ENCODE data around the gene CCDC8. TPM values are rescaled to one million over a fixed set of nuclear protein-coding genes. Genes with fewer than 3 reads are reported as not detected.

Gene CCDC8
- total RNA-seq, 2 experiments from 2014 or later = not detected

- DNase-seq = no peak
- Histone ChIP-seq H3K4me3 (ENCODE audit: low read length) (no peak overlapping the region), H3K36me3 (ENCODE audit: insufficient read depth, low read length) (no peaks in the 10 kb centered on the region), H3K27me3 (ENCODE audit: control insufficient read depth in 1 of 2, insufficient read depth in 2 of 2, low read length in 2 of 2) (no peaks in the 10 kb centered on the region), H3K9me3 (ENCODE audit: control insufficient read depth in 1 of 2, insufficient read depth in 1 of 2, low read length in 2 of 2) (peaks cover 5 to 7% of the 10 kb centered on the region in 2 experiments), H3K27ac (ENCODE audit: low read depth in 1 of 2, low read length in 2 of 2) (no peak overlapping the region), H3K4me1 (ENCODE audit: insufficient read depth, low read length) (no peaks in the 10 kb centered on the region)
- TF ChIP-seq CTCF (IDR thresholded peaks at IDR 0.05) = no peak
- no peak overlapping the region for H3K27ac Mint-ChIP-seq
- ATAC-seq (ENCODE audit: poor library complexity) = no peak
- no peaks in the 10 kb centered on the region for H3K36me3 Mint-ChIP-seq (ENCODE audit: low read depth)
- CTCF ChIA-PET = no interaction called here
- intact Hi-C loops (cut with DNase I, micrococcal nuclease) = no loop called here
- H3K4me3 Mint-ChIP-seq = no peak overlapping the region
- no peaks in the 10 kb centered on the region for H3K4me1 Mint-ChIP-seq (ENCODE audit: low read depth)
- POLR2A ChIA-PET = no interaction called here
- H3K9me3 Mint-ChIP-seq = peaks cover 7% of the 10 kb centered on the region
- H3K27me3 Mint-ChIP-seq = peaks cover 51% of the 10 kb centered on the region
These were observed 40.3 kb upstream of the CCDC8 start for GRCh38 chr19:46453661-46454060.

GRCh38 chr19:46452186-46452585 is 38.8 kb upstream of the CCDC8 start:
- no peaks in the 10 kb centered on the region for H3K27me3 ChIP-seq (ENCODE audit: control insufficient read depth in 1 of 2, insufficient read depth in 2 of 2, low read length in 2 of 2)
- peaks cover 7% of the 10 kb centered on the region for H3K9me3 Mint-ChIP-seq
- no peaks in the 10 kb centered on the region for H3K4me1 Mint-ChIP-seq (ENCODE audit: low read depth)
- H3K9me3 ChIP-seq (ENCODE audit: control insufficient read depth in 1 of 2, insufficient read depth in 1 of 2, low read length in 2 of 2) = peaks cover 5 to 7% of the 10 kb centered on the region in 2 experiments
- no peak for TF ChIP-seq CTCF (IDR thresholded peaks at IDR 0.05)
- POLR2A ChIA-PET = no interaction called here
- no peak for ATAC-seq (ENCODE audit: poor library complexity)
- no peak overlapping the region for H3K27ac Mint-ChIP-seq
- no peaks in the 10 kb centered on the region for H3K4me1 ChIP-seq (ENCODE audit: insufficient read depth, low read length)
- CTCF ChIA-PET = no interaction called here
- intact Hi-C loops (cut with DNase I, micrococcal nuclease) = no loop called here
- no peak overlapping the region for H3K4me3 Mint-ChIP-seq
- H3K4me3 ChIP-seq (ENCODE audit: low read length) = no peak overlapping the region
- H3K27me3 Mint-ChIP-seq = peaks cover 47% of the 10 kb centered on the region
- no peaks in the 10 kb centered on the region for H3K36me3 ChIP-seq (ENCODE audit: insufficient read depth, low read length)
- no peak for DNase-seq
- no peak overlapping the region for H3K27ac ChIP-seq (ENCODE audit: low read depth in 1 of 2, low read length in 2 of 2)
- no peaks in the 10 kb centered on the region for H3K36me3 Mint-ChIP-seq (ENCODE audit: low read depth)

GRCh38 chr19:46451352-46451751 is 38.0 kb upstream of the CCDC8 start:
- Histone ChIP-seq H3K36me3 (ENCODE audit: insufficient read depth, low read length) (no peaks in the 10 kb centered on the region), H3K4me3 (ENCODE audit: low read length) (no peak overlapping the region), H3K4me1 (ENCODE audit: insufficient read depth, low read length) (no peaks in the 10 kb centered on the region), H3K27me3 (ENCODE audit: control insufficient read depth in 1 of 2, insufficient read depth in 2 of 2, low read length in 2 of 2) (no peaks in the 10 kb centered on the region), H3K9me3 (ENCODE audit: control insufficient read depth in 1 of 2, insufficient read depth in 1 of 2, low read length in 2 of 2) (peaks cover 5 to 7% of the 10 kb centered on the region in 2 experiments), H3K27ac (ENCODE audit: low read depth in 1 of 2, low read length in 2 of 2) (no peak overlapping the region)
- no peak overlapping the region for H3K27ac Mint-ChIP-seq
- no peak overlapping the region for H3K4me3 Mint-ChIP-seq
- ATAC-seq (ENCODE audit: poor library complexity) (no peak), DNase-seq (no peak)
- no peaks in the 10 kb centered on the region for H3K4me1 Mint-ChIP-seq (ENCODE audit: low read depth)
- POLR2A ChIA-PET = no interaction called here
- intact Hi-C loops (cut with DNase I, micrococcal nuclease) = no loop called here
- no peak for TF ChIP-seq CTCF (IDR thresholded peaks at IDR 0.05)
- CTCF ChIA-PET = no interaction called here
- peaks cover 7% of the 10 kb centered on the region for H3K9me3 Mint-ChIP-seq
- H3K36me3 Mint-ChIP-seq (ENCODE audit: low read depth) = no peaks in the 10 kb centered on the region
- H3K27me3 Mint-ChIP-seq = peaks cover 47% of the 10 kb centered on the region
